Mesodermal cell (in vitro differentiated cells): Measurements from ENCODE around the gene KRT77.

Source experiments
- H3K27ac ChIP-seq: 2 replicates; pipeline ENCODE4 v1.7.0; 2013; ENCODE audit warnings: mild to moderate bottlenecking, low read depth, low read length, moderate library complexity; ENCODE audit not compliant: severe bottlenecking
- H3K36me3 ChIP-seq: 2 replicates; pipeline ENCODE4 v1.7.1; 2013; ENCODE audit warnings: mild to moderate bottlenecking, low read length, moderate library complexity; ENCODE audit not compliant: control insufficient read depth, insufficient read depth
- H3K4me1 ChIP-seq: one replicate; pipeline ENCODE4 v1.7.1; 2013; ENCODE audit warnings: mild to moderate bottlenecking, low read length; ENCODE audit not compliant: insufficient read depth, control insufficient read depth, poor library complexity, severe bottlenecking
- H3K4me3 ChIP-seq: 2 replicates; pipeline ENCODE4 v1.7.0; 2013; ENCODE audit warnings: low read length, control low read depth, mild to moderate bottlenecking; ENCODE audit not compliant: insufficient read depth, poor library complexity, severe bottlenecking; ENCODE audit errors: extremely low read depth
- H3K9me3 ChIP-seq: 2 replicates; pipeline ENCODE4 v1.7.1; 2013; ENCODE audit warnings: mild to moderate bottlenecking, low read length, moderate library complexity; ENCODE audit not compliant: control insufficient read depth
- WGBS, 2 experiments: methylation state at CpG; one replicate each; pipeline ENCODE4 v1.1.5; 2013; ENCODE audit warnings: missing lambda C conversion rate in 2 of 2; ENCODE audit not compliant: insufficient coverage in 2 of 2; 5-methylcytosine and 5-hydroxymethylcytosine counted together

Gene KRT77

DNA sequence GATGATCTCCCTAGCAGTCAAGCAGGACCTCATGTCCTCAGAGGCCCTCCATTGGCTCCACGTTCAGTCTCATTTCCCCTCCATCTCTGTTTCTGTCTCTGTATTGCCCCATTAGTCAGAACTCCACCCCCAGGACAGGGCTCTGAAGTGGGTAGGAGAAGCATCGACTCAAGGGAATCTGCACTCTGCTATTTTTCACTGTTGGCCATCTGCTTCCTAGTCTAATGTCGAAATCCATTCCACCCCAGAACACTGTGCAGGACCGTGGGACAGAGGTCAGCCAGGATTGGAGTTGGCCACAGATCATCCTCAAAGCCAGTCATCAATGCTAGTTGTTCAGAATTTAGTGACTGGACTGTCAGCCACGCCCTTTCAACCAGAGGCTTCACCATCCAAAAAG, 10.1 kb downstream of the KRT77 start:
- Histone ChIP-seq H3K27ac (no peak overlapping the region), H3K36me3 (no peaks in the 10 kb centered on the region), H3K4me1 (peaks cover 5% of the 10 kb centered on the region), H3K9me3 (no peaks in the 10 kb centered on the region), H3K4me3 (no peak overlapping the region)
- WGBS, 2 experiments = 66 to 75% methylated on average over 3 of the region's 5 CpGs

DNA sequence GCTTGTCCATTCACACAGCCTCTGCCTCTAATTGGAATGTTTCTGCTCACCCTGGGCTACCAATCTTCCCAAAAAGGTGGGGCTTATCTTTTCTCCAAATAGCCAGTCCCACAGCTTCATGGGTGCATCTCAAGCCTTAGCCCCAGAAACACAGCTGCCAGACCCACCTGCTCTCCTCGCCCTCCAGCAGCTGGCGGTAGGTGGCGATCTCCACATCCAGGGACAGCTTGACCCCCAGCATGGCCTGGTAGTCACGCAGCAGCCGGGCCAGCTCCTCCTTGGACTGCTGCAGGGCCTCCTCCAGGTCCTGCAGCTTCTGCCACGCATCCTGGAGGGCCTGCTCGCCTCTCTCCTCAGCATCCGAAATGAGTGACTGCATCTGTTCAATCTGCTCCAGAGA, 11.1 kb downstream of the KRT77 start:
- Histone ChIP-seq H3K4me3 (no peak overlapping the region), H3K27ac (no peak overlapping the region), H3K9me3 (no peaks in the 10 kb centered on the region), H3K4me1 (peaks cover 5% of the 10 kb centered on the region), H3K36me3 (no peaks in the 10 kb centered on the region)
- WGBS, 2 experiments = 64 to 72% methylated on average over 3 to 8 of the region's 8 CpGs

DNA sequence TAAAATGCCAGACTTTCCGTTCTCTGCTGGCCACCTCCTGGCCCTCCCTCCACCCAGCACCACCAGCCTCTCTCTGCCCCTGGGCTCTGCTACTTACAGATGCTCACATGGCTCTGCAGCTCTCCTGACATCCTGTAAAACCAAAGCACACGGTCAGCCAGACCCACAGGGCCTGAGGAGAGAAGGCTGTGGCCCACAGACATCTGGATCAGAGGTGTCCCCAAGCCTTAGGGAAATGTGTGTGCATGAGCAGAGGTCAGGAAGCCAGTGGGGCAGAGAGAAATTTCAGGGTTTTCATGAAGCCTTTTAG, 11.5 kb downstream of the KRT77 start:
- Histone ChIP-seq H3K4me1 (peaks cover 5% of the 10 kb centered on the region), H3K9me3 (no peaks in the 10 kb centered on the region), H3K27ac (no peak overlapping the region), H3K4me3 (no peak overlapping the region), H3K36me3 (no peaks in the 10 kb centered on the region)
- WGBS, 2 experiments = 60 to 100% methylated on average over 1 to 2 of the region's 2 CpGs

DNA sequence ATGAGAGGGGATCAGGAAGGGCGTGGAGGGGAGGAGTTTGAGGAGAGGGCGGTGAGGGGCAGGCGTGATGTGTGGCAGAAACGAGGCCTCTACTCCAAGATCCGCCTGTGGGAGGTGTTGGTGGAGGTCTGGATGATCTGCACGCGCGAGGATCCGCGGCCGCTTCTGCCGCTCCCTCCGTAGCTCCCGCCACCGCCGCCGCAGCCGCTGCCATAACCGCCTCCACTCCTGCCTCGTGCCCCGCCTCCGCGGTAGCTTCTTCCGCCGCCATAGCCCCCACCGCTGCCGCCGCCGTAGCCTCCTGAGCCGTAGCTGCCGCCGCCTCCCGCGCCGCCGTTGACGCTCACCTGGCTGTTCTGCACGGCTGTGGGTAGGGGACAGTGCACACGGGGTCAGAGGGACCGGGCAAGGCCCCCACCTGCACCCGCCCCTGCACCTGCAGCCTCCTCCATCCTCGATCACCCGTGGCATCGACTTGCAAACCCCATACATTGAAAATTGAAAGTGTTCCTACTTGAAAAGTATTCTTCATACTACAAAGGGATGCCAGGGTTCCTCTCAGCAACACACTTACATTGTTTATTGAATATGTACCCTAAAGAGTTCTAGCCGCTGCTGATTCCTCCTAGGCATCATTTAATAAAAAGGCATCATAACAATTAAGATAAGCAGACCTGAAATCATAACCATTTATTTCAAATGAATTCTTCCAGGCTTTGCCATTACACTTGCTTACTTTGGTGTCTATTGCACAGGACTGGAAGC, 12.1 kb downstream of the KRT77 start:
- WGBS, 2 experiments = 2 to 6% methylated on average over 23 to 38 of the region's 45 CpGs
- peak overlapping the region; percentile 22 for H3K4me3 ChIP-seq
- H3K36me3 ChIP-seq = no peaks in the 10 kb centered on the region
- peaks cover 5% of the 10 kb centered on the region for H3K4me1 ChIP-seq
- no peak overlapping the region for H3K27ac ChIP-seq
- no peaks in the 10 kb centered on the region for H3K9me3 ChIP-seq

DNA sequence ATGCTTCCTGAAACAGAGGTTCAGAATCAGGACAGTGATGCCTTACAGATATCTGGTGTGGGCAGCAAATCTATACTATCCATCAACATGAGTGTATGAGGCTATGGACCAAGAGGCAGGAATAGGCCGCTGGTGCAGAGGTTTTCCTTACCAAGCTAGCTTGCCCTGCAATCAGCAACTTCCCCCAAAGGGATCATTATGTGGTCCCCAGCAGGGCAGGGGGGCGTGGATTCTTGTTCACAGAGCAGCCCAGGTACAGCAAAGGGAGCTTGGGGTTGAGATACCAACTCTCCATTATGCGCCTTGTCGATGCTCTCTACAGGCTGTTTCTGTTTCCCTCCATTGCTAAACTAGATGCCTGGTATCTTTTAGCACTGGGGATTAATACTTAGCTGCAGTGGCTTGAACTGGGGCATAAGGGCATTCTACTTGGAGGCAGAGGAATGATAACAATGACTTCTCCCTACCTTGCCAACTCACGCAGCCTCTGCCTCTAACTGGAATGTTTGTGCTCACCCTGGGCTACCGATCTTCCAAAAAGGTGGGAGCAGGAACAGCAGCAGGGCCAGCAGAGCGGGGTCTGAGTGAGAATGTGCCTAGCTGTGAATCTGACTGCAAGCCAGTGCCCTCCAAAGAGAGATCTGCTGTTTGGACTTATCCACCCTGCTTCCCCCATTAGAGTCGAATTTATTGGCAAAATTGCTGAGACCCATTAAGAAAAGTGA, 12.8 kb downstream of the KRT77 start:
- peak overlapping the region; percentile 22 for H3K4me3 ChIP-seq
- 50 to 76% methylated on average over 2 to 7 of the region's 8 CpGs for WGBS, 2 experiments

DNA sequence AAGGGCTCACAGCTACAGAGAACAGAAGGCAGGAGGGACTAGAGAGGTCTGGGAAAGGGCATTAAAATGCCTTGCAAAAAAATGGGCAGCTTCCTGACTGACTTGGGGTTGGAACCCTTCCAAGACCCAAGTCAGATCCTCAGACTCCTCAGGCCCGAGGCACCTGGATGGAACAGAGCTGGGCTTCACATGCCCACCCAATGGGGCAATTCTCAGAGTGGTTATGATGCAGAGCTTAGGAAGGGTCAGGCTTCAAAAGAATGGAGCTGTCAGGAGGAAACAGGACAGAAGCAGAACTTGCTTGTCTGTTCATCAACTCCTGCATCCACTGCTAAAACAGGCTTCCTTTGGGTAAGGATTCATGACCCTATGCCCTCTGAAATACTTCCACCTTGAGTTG, 13.4 kb downstream of the KRT77 start:
- no peaks in the 10 kb centered on the region for H3K9me3 ChIP-seq

More for the DNA sequence above, 12.8 kb downstream of the KRT77 start:
- H3K9me3 ChIP-seq = no peaks in the 10 kb centered on the region
- no peak overlapping the region for H3K27ac ChIP-seq
- H3K36me3 ChIP-seq = no peaks in the 10 kb centered on the region
- peaks cover 5% of the 10 kb centered on the region for H3K4me1 ChIP-seq

DNA sequence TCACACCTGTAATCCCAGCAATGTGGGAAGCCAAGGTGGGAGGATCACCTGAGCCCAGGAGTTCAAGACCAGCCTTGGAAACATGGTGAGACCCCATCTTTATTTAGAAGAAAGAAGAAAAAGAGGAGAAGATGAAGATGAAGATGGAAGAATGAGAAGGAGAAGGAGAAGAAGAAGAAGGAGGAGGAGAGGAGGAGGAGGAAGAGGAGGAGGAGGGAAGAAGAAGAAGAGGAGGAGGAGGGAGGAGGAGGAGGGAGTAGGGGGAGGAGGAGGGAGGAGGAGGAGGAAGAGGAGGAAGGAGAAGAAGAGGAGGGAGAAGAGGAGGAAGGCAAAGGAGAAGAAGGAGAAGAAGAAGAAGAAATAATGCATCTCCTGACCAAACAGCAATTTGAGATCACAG, 14.1 kb downstream of the KRT77 start:
- Histone ChIP-seq H3K36me3 (no peaks in the 10 kb centered on the region), H3K9me3 (no peaks in the 10 kb centered on the region), H3K4me1 (peaks cover 5% of the 10 kb centered on the region), H3K27ac (no peak overlapping the region), H3K4me3 (no peak overlapping the region)

More for the DNA sequence above, 13.4 kb downstream of the KRT77 start:
- Histone ChIP-seq H3K27ac (no peak overlapping the region), H3K4me1 (peaks cover 5% of the 10 kb centered on the region), H3K36me3 (no peaks in the 10 kb centered on the region), H3K4me3 (no peak overlapping the region)
- WGBS, 2 experiments = 86 to 91% methylated on average over 1 of the region's 1 CpG

DNA sequence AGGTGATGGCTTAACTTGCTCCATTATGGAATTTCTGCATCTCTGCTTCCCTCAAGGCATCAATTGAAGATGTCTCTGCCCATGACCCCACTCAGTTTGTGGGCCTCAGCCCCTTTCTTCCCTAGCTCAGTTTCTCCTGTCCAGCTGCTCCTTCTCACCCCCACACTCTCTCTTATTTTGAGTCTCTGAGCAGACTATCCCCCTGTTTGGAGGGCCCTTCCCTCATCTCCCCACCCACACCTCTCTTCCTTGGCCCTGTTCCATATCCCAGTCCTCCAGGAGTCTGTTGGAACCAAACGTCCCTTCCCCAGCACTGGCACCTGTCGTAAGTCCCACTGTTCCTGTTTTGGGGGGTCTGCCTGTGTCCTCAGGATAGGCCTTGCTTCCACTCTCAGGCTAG, 14.8 kb downstream of the KRT77 start:
- Histone ChIP-seq H3K4me1 (peaks cover 5% of the 10 kb centered on the region), H3K27ac (no peak overlapping the region), H3K9me3 (no peaks in the 10 kb centered on the region), H3K4me3 (no peak overlapping the region), H3K36me3 (no peaks in the 10 kb centered on the region)
- 72% methylated on average over 2 of the region's 2 CpGs; no CpG with 5 or more reads in 1 of the 2 experiments for WGBS, 2 experiments

DNA sequence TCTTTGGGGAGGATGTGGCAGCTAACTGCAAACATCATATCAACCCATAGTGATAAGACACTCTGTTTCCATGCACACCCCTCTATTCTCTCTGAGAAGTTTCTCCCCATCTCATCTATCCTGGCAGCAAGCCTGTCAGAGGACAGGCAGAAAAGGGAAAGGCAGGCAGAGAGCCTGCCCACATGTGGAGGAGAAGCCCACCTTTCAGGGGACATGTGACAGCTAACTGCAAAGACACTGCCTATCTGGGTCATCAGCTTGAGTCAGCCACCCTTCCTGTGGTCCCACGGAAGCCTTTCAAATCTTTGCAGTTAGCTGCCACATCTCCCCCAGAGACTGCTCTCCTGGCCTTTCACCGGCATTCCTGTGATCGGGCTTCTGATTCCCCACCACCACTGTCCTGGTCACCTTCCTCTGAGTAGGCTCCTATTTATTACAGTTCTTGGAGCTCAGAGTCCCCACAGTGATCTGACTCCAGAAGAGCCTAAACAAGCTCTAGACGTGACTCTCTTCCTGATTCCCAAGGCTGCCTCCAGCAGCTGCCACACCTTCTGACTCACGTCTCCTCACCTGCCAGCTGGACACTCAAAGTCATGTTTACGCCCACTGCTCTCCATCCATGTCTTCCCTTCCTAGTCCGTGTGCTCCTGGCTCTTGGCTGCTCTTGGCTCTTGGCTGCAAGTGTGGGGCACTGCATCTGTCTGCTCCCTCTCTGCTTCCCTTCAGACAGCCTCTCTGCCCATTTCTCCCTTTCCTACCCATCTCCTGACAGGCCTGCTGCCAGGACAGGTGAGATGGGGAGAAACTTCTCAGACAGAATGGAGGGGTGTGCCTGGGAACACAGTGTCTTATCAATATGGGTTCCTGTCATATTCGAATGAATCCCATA, 15.6 kb downstream of the KRT77 start:
- WGBS, 2 experiments = 84 to 90% methylated on average over 7 to 8 of the region's 8 CpGs
- no peak overlapping the region for H3K27ac ChIP-seq
- H3K9me3 ChIP-seq = no peaks in the 10 kb centered on the region
- no peak overlapping the region for H3K4me3 ChIP-seq
- peaks cover 5% of the 10 kb centered on the region for H3K4me1 ChIP-seq
- no peaks in the 10 kb centered on the region for H3K36me3 ChIP-seq

DNA sequence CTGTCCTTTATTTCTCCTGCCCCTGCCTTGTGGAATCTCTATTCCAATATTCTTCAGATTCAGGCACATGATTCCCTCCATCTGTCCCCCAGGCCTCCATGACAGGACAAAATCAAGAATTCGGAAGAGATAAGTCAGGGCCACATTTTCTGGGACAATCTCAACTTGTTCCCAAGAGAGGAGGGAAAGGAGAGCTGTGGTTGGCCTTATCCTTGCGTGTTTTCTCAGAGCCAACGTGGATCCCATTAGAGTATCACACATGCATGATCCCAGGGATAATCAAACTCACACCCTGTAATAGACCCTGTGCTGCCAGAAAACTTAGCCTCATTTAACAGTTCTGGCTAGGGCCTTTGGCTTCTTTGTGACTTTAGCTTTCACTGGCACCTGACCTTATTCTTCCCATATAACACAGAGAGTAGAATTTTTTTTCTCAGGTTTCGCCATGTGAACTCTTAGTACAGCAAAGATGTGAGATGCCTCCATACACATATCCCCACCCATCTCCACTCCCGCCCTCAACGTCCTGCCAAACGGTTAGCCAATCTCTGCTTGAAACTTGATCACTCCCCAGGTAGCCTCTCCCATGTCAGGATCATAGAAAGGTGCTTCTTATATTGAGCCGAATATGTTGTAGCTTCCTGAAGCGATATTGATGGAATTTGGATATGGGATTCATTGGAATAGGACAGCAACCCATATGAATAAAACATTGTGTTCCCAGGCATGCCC, 16.4 kb downstream of the KRT77 start:
- peaks cover 5% of the 10 kb centered on the region for H3K4me1 ChIP-seq
- 81 to 97% methylated on average over 4 to 6 of the region's 9 CpGs for WGBS, 2 experiments

More for the DNA sequence above, 16.4 kb downstream of the KRT77 start:
- H3K36me3 ChIP-seq = no peaks in the 10 kb centered on the region
- H3K9me3 ChIP-seq = no peaks in the 10 kb centered on the region
- no peak overlapping the region for H3K4me3 ChIP-seq
- H3K27ac ChIP-seq = no peak overlapping the region
